Muscle layer of duodenum (tissue), 2 donors: Measurements from ENCODE around the gene NSD2.
"Not testable (repeated sequence)": the region's sequence is repeated elsewhere in the genome, so short reads cannot be mapped to it uniquely, and the experiment has no call there.

Source experiments
- H3K27ac ChIP-seq: one replicate; pipeline ENCODE4 v1.7.0; 2013; ENCODE audit warnings: mild to moderate bottlenecking, low read length
- H3K27me3 ChIP-seq: one replicate; pipeline ENCODE4 v1.7.0; 2013; ENCODE audit warnings: low read depth, mild to moderate bottlenecking, control low read depth, low read length
- H3K36me3 ChIP-seq, 2 donors: one replicate each; pipeline ENCODE4 v1.7.0; 2013; ENCODE audit warnings: low read length in 2 of 2, control low read depth in 1 of 2, mild to moderate bottlenecking in 1 of 2; ENCODE audit not compliant: insufficient read depth in 2 of 2, control insufficient read depth in 1 of 2
- H3K4me1 ChIP-seq, 2 donors: one replicate each; pipeline ENCODE4 v1.7.0; 2013; ENCODE audit warnings: low read length in 2 of 2, mild to moderate bottlenecking in 2 of 2, control low read depth in 1 of 2, moderate library complexity in 1 of 2; ENCODE audit not compliant: insufficient read depth in 2 of 2, control insufficient read depth in 1 of 2
- H3K4me3 ChIP-seq, 2 donors: one replicate each; pipeline ENCODE4 v1.7.0; 2013; ENCODE audit warnings: low read length in 2 of 2, low read depth in 1 of 2, mild to moderate bottlenecking in 1 of 2
- H3K9me3 ChIP-seq, 2 donors: one replicate each; pipeline ENCODE4 v1.7.0; 2013; ENCODE audit warnings: low read length in 2 of 2, control low read depth in 1 of 2, mild to moderate bottlenecking in 1 of 2; ENCODE audit not compliant: control insufficient read depth in 1 of 2
- donor health status: healthy.

The NSD2 gene

GRCh38 chr4:1832690-1833089 lies 38.5 kb upstream of the NSD2 start:
- Histone ChIP-seq H3K27ac (no peak overlapping the region), H3K9me3 (no peaks in the 10 kb centered on the region), H3K4me3 (no peak overlapping the region), H3K36me3 (peaks cover 36 to 67% of the 10 kb centered on the region in 2 donors), H3K27me3 (no peaks in the 10 kb centered on the region), H3K4me1 (no peaks in the 10 kb centered on the region)

- Histone ChIP-seq H3K4me3 (no peak overlapping the region), H3K4me1 (no peaks in the 10 kb centered on the region), H3K9me3 (no peaks in the 10 kb centered on the region), H3K27ac (no peak overlapping the region), H3K36me3 (peaks cover 36 to 73% of the 10 kb centered on the region in 2 donors), H3K27me3 (no peaks in the 10 kb centered on the region)
These were observed 37.7 kb upstream of the NSD2 start for GRCh38 chr4:1833307-1834046.

- Histone ChIP-seq H3K27me3 (no peaks in the 10 kb centered on the region), H3K4me1 (no peaks in the 10 kb centered on the region), H3K9me3 (no peaks in the 10 kb centered on the region), H3K27ac (no peak overlapping the region), H3K36me3 (peaks cover 38 to 79% of the 10 kb centered on the region in 2 donors), H3K4me3 (no peak overlapping the region)
These were observed 37.0 kb upstream of the NSD2 start for GRCh38 chr4:1834047-1834775.

- not testable (repeated sequence) for H3K4me3 ChIP-seq, H3K27me3 ChIP-seq, H3K27ac ChIP-seq, H3K4me1 ChIP-seq, H3K9me3 ChIP-seq
- H3K36me3 ChIP-seq: peaks cover 45 to 87% of the 10 kb centered on the region in 2 donors
These were observed 35.4 kb upstream of the NSD2 start for GRCh38 chr4:1835836-1836235.

- Histone ChIP-seq H3K27me3 (no peaks in the 10 kb centered on the region), H3K36me3 (peaks cover 42 to 87% of the 10 kb centered on the region in 2 donors), H3K27ac (no peak overlapping the region), H3K4me3 (no peak overlapping the region), H3K4me1 (no peaks in the 10 kb centered on the region), H3K9me3 (no peaks in the 10 kb centered on the region)
These were observed 34.5 kb upstream of the NSD2 start for GRCh38 chr4:1836650-1837049.

GRCh38 chr4:1837069-1837468 lies 34.1 kb upstream of the NSD2 start:
- H3K27ac ChIP-seq: no peak overlapping the region
- peaks cover 42 to 83% of the 10 kb centered on the region in 2 donors for H3K36me3 ChIP-seq
- no peaks in the 10 kb centered on the region for H3K9me3 ChIP-seq
- H3K4me1 ChIP-seq: no peaks in the 10 kb centered on the region
- H3K4me3 ChIP-seq: no peak overlapping the region
- H3K27me3 ChIP-seq: no peaks in the 10 kb centered on the region

GRCh38 chr4:1839282-1839681 lies 31.9 kb upstream of the NSD2 start:
- Histone ChIP-seq H3K36me3 (peaks cover 33 to 73% of the 10 kb centered on the region in 2 donors), H3K4me1 (peaks cover 0 to 6% of the 10 kb centered on the region in 2 donors), H3K4me3 (no peak overlapping the region), H3K9me3 (no peaks in the 10 kb centered on the region), H3K27me3 (no peaks in the 10 kb centered on the region), H3K27ac (no peak overlapping the region)

- Histone ChIP-seq H3K27me3 (no peaks in the 10 kb centered on the region), H3K36me3 (peaks cover 28 to 57% of the 10 kb centered on the region in 2 donors), H3K4me1 (peaks cover 0 to 6% of the 10 kb centered on the region in 2 donors), H3K4me3 (no peak overlapping the region), H3K27ac (no peak overlapping the region), H3K9me3 (no peaks in the 10 kb centered on the region)
These were observed 29.8 kb upstream of the NSD2 start for GRCh38 chr4:1841201-1841886.

- Histone ChIP-seq H3K27ac (no peak overlapping the region), H3K27me3 (no peaks in the 10 kb centered on the region), H3K4me1 (peaks cover 0 to 6% of the 10 kb centered on the region in 2 donors), H3K4me3 (no peak overlapping the region), H3K9me3 (no peaks in the 10 kb centered on the region), H3K36me3 (peaks cover 23 to 52% of the 10 kb centered on the region in 2 donors)
These were observed 29.3 kb upstream of the NSD2 start for GRCh38 chr4:1841887-1842210.

GRCh38 chr4:1842339-1842895 lies 28.8 kb upstream of the NSD2 start:
- Histone ChIP-seq H3K4me1 (peaks cover 0 to 6% of the 10 kb centered on the region in 2 donors), H3K36me3 (peaks cover 18 to 46% of the 10 kb centered on the region in 2 donors), H3K27ac (no peak overlapping the region), H3K9me3 (no peaks in the 10 kb centered on the region), H3K27me3 (no peaks in the 10 kb centered on the region), H3K4me3 (no peak overlapping the region)

GRCh38 chr4:1842993-1843448 lies 28.2 kb upstream of the NSD2 start:
- peaks cover 0 to 6% of the 10 kb centered on the region in 2 donors for H3K4me1 ChIP-seq
- H3K27ac ChIP-seq: no peak overlapping the region
- H3K9me3 ChIP-seq: no peaks in the 10 kb centered on the region
- no peaks in the 10 kb centered on the region for H3K27me3 ChIP-seq
- no peak overlapping the region for H3K4me3 ChIP-seq
- H3K36me3 ChIP-seq: peaks cover 18 to 44% of the 10 kb centered on the region in 2 donors
